Testis (tissue), 3 donors: ENCODE data around the gene COL23A1. TPM values are rescaled to one million over a fixed set of nuclear protein-coding genes. Genes with fewer than 3 reads are reported as not detected.

Experiments used
- DNase-seq: peaks from one replicate; pipeline ENCODE4 v3.0.0-alpha.2; 2019
- H3K27ac ChIP-seq, 2 donors: fragments of 200-600 bp; sonication (generic); one replicate each; pipeline ENCODE4 v1.5.1; 2019
- H3K27me3 ChIP-seq: fragments of 200-600 bp; sonication (generic); one replicate; pipeline ENCODE4 v1.5.1; 2019
- H3K36me3 ChIP-seq: fragments of 200-600 bp; sonication (generic); one replicate; pipeline ENCODE4 v1.5.1; 2017; ENCODE audit warnings: low read depth; ENCODE audit errors: missing control alignments
- H3K4me1 ChIP-seq: fragments of 200-600 bp; sonication (generic); one replicate; pipeline ENCODE4 v1.5.1; 2019
- H3K4me3 ChIP-seq, 2 donors: fragments of 200-600 bp; sonication (generic); one replicate each; pipeline ENCODE4 v1.5.1; 2017 to 2019
- H3K9me3 ChIP-seq: fragments of 200-600 bp; sonication (generic); one replicate; pipeline ENCODE4 v1.5.1; 2017
- CTCF ChIP-seq, 3 experiments: fragments of 450-650 bp in 2 of 3; fragments of 200-600 bp in 1 of 3; sonication (generic) in 1 of 3; IDR thresholded peaks; one replicate each; pipeline ENCODE4 v1.5.1; 2016 to 2019; ENCODE audit warnings: antibody characterized with exemption in 3 of 3, mild to moderate bottlenecking in 2 of 3, moderate library complexity in 1 of 3
- POLR2A ChIP-seq: fragments of 450-650 bp; IDR thresholded peaks from one replicate; pipeline ENCODE4 v1.6.1; 2017; ENCODE audit warnings: antibody characterized with exemption, mild to moderate bottlenecking, moderate library complexity
- WGBS, 2 donors: methylation state at CpG; one replicate each; pipeline ENCODE4 v1.1.5; 2018; 5-methylcytosine and 5-hydroxymethylcytosine counted together
- intact Hi-C: fragments of 100-400 bp; cut with DNase I; formaldehyde crosslinking; loops from one replicate; pipeline ENCODE4 v1.15.1; 2023; ENCODE audit warnings: low total_unique reads
- polyA plus RNA-seq: library from polyadenylated mRNA; stranded (reverse); fragments of 350-450 nt; fragmentation: Illumina TruSeq; extraction: RNeasy Lipid Tissue Mini Kit (QIAGEN cat#74804); gene quantifications from one replicate; pipeline ENCODE4 v1.2.3, GENCODE V29; 2014; ENCODE audit warnings: low read depth, low replicate concordance; ENCODE audit not compliant: insufficient read depth
- total RNA-seq, 2 donors: library from RNA; depleted of rRNA; stranded (reverse); fragments of >200 nt; gene quantifications; one replicate each; pipeline ENCODE4 v1.2.3, GENCODE V29; 2016

Gene COL23A1
- total and polyA plus RNA-seq, 3 donors from 2014 or later: 4.3 to 5.5 (median 5.0) TPM

DNA sequence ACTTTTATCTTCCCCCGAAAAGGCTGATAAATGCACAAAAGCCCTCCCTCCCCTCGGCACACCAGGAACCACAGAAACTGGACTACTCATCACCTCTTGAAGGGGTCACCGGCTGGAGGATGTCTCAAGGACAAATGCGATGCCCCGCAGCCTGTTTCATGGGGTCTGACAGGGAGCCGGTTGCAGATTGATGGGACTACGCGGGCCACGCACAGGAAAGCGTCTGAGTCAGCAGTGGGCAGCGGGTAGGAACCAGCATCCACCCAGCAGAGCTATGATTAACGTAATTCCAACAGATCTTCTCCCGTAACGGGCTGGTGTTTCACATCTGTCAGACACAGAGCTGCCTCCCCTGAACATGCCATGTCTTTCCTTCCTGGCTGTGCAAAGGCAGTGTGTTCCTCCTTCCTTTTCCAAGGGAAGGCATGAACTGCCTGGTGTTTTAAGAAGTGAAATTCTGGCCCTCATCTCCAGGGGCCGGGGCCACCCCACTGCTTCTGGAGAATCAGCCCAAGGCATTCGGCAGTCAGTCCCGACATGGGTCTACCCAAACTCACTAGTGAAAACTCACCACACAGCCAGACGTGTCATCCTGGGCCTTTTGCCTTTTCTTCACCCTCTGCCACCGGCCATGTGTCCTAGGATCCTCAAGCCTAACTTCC lies 213.1 kb downstream of the COL23A1 start:
- intact Hi-C loops: no loop called here
- no peak for DNase-seq
- 63 to 82% methylated on average over 18 to 19 of the region's 19 CpGs for WGBS, 2 donors

GRCh38 chr5:178375348-178375747 lies 214.8 kb downstream of the COL23A1 start:
- TF ChIP-seq POLR2A (no peak), CTCF (IDR thresholded peaks at IDR 0.05) (no peak)
- Histone ChIP-seq H3K4me3 (no peak overlapping the region), H3K27ac (no peak overlapping the region), H3K4me1 (peaks cover 2% of the 10 kb centered on the region), H3K36me3 (no peaks in the 10 kb centered on the region), H3K9me3 (no peaks in the 10 kb centered on the region), H3K27me3 (no peaks in the 10 kb centered on the region)
- WGBS, 2 donors: 93 to 96% methylated on average over 13 of the region's 13 CpGs
- no peak for DNase-seq
- intact Hi-C loops: no loop called here

More for the DNA sequence above, 213.1 kb downstream of the COL23A1 start:
- Histone ChIP-seq H3K9me3 (no peaks in the 10 kb centered on the region), H3K36me3 (no peaks in the 10 kb centered on the region), H3K4me1 (no peaks in the 10 kb centered on the region), H3K27ac (no peak overlapping the region), H3K4me3 (no peak overlapping the region), H3K27me3 (no peaks in the 10 kb centered on the region)
- TF ChIP-seq CTCF (IDR thresholded peaks at IDR 0.05): no peak
- no peak for TF ChIP-seq POLR2A

DNA sequence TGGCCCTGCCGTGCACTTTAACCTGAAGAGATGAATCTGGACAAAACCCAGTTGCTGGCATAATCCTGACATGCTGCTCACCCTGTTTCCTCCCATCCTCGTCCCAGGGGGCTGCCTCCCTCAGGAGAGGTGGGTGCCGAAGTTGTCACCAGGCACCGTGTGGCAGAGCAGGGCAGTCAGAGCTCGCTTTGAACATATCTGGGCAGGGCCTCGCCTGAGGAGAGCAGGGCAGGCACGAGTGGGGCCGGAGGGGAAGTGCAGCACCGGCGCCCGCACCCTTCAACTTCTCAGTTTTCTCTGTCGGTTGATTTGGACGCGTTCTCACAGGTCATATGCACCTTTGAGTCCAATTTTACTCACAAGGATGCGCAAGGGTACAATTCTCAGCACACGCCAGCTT lies 216.5 kb downstream of the COL23A1 start:
- no peak overlapping the region for H3K4me3 ChIP-seq
- WGBS, 2 donors: 92 to 96% methylated on average over 14 to 16 of the region's 16 CpGs
- no peak for DNase-seq
- intact Hi-C loops: no loop called here
- TF ChIP-seq POLR2A: no peak
- TF ChIP-seq CTCF (IDR thresholded peaks at IDR 0.05): no peak
- H3K9me3 ChIP-seq: no peaks in the 10 kb centered on the region
- no peaks in the 10 kb centered on the region for H3K36me3 ChIP-seq
- peaks cover 2% of the 10 kb centered on the region for H3K4me1 ChIP-seq
- H3K27ac ChIP-seq: no peak overlapping the region
- no peaks in the 10 kb centered on the region for H3K27me3 ChIP-seq

- TF ChIP-seq CTCF (IDR thresholded peaks at IDR 0.05): no peak
- no peak for TF ChIP-seq POLR2A
- Histone ChIP-seq H3K9me3 (no peaks in the 10 kb centered on the region), H3K27ac (peak overlapping the region in 1 of 2 donors; percentile 26), H3K4me1 (peaks cover 2% of the 10 kb centered on the region), H3K4me3 (no peak overlapping the region), H3K36me3 (no peaks in the 10 kb centered on the region), H3K27me3 (no peaks in the 10 kb centered on the region)
- intact Hi-C loops: no loop called here
- WGBS, 2 donors: 45 to 58% methylated on average over 17 of the region's 17 CpGs
- no peak for DNase-seq
Observed at GRCh38 chr5:178372142-178372571, 218.0 kb downstream of the COL23A1 start.
